C4-2B (cell line): ENCODE data around the gene CDH12.
"Not testable (repeated sequence)": the region's sequence is repeated elsewhere in the genome, so short reads cannot be mapped to it uniquely, and the experiment has no call there.

Experiments
- H3K27ac ChIP-seq: fragments of 450-650 bp; 2 replicates; pipeline ENCODE4 v1.5.1; 2017
- CTCF ChIP-seq: fragments of 450-650 bp; conservative IDR thresholded peaks from 2 replicates; pipeline ENCODE4 v1.5.1; 2017; ENCODE audit warnings: mild to moderate bottlenecking
- ZFX ChIP-seq: fragments of 450-650 bp; IDR thresholded peaks from 2 replicates; pipeline ENCODE4 v1.6.1; 2017

CDH12 gene

GRCh38 chr5:22140418-22140817 is 712.7 kb downstream of the CDH12 start:
- not testable (repeated sequence) for H3K27ac ChIP-seq

GRCh38 chr5:22139662-22140300 is 713.4 kb downstream of the CDH12 start:
- not testable (repeated sequence) for H3K27ac ChIP-seq

GRCh38 chr5:22111320-22111719 is 741.8 kb downstream of the CDH12 start:
- TF ChIP-seq CTCF (no peak), ZFX (no peak)
- no peak overlapping the region for H3K27ac ChIP-seq

GRCh38 chr5:22109315-22109714 is 743.8 kb downstream of the CDH12 start:
- no peak overlapping the region for H3K27ac ChIP-seq
- TF ChIP-seq ZFX (no peak), CTCF (no peak)

- no peak overlapping the region for H3K27ac ChIP-seq
- TF ChIP-seq CTCF: no peak
- no peak for TF ChIP-seq ZFX
These were observed 744.6 kb downstream of the CDH12 start for GRCh38 chr5:22108545-22108944.

GRCh38 chr5:22102823-22103359 is 750.3 kb downstream of the CDH12 start:
- TF ChIP-seq ZFX: no peak
- no peak for TF ChIP-seq CTCF
- no peak overlapping the region for H3K27ac ChIP-seq

- TF ChIP-seq ZFX (no peak), CTCF (no peak)
- no peak overlapping the region for H3K27ac ChIP-seq
These were observed 764.6 kb downstream of the CDH12 start for GRCh38 chr5:22088517-22088916.

- H3K27ac ChIP-seq: no peak overlapping the region
- TF ChIP-seq ZFX: no peak
- no peak for TF ChIP-seq CTCF
These were observed 773.6 kb downstream of the CDH12 start for GRCh38 chr5:22079566-22079965.
